ENCODE measurements around the gene HLA-DQA1. TPM values are rescaled to one million over a fixed set of nuclear protein-coding genes. Genes with fewer than 3 reads are reported as not detected.

HLA-DQA1 gene
- polyA plus RNA-seq, 4 donors, result 6.5 to 54.9 (median 31.5) TPM

DNA sequence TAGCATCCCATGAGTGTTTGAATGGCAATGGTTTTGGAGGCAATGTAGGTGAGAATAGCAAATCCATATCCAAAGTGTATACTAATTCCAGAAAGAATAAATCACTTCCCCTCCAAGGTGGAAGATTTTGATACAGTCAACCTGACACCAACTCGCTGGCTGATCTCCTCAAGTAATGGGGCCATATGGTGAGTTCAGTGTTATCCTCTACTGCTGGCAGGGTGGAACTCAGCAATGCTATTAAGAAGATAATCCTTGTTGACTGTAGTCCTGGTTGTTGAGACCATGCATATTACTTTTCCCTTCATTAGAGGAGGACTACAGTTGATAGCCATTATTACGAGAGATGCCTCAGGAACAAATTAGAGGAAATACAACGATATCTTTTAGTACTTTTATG lies 47.0 kb downstream of the HLA-DQA1 start:
- no peaks in the 10 kb centered on the region for H3K4me1 ChIP-seq (ENCODE audit: control insufficient read depth in 3 of 3, insufficient read depth in 2 of 3, low read depth in 1 of 3, low read length in 2 of 3)
- WGBS, 3 donors, result 89 to 91% (median 90%) methylated on average over 3 of the region's 3 CpGs
- H3K27me3 ChIP-seq (ENCODE audit: control insufficient read depth in 3 of 3, insufficient read depth in 3 of 3, low read length in 3 of 3), result peaks cover 0 to 3% (median 0%) of the 10 kb centered on the region in 3 donors
- H3K27ac ChIP-seq (ENCODE audit: low read depth in 1 of 3, low read length in 2 of 3), result no peak overlapping the region
- H3K36me3 ChIP-seq (ENCODE audit: control insufficient read depth in 3 of 3, insufficient read depth in 2 of 3, low read depth in 1 of 3, low read length in 3 of 3), result no peaks in the 10 kb centered on the region
- no peak for DNase-seq
- H3K9me3 ChIP-seq (ENCODE audit: control insufficient read depth in 2 of 2, insufficient read depth in 1 of 2, low read depth in 1 of 2, low read length in 1 of 2), result no peaks in the 10 kb centered on the region
- no peak for FAIRE-seq
- H3K4me3 ChIP-seq (ENCODE audit: low read depth in 1 of 3, low read length in 3 of 3), result no peak overlapping the region

DNA sequence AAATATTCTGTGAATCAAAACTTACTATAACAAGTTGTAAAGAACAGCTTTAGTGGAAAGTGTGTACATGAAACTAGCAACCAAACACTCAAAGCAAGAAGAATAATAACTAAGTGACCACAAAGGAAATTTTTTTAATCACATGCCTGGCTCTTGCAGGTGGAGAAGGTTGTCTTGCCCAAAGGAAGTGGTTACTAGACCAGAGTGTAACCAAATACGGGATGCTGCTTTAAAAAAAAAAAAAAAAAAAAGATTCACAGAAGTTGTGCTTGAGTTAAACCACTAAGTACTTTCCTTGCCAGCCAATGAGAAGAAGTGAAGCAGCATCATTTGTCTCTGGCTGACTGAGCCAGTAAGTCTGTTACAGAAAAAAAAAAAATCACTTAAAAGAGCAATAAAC lies 48.4 kb downstream of the HLA-DQA1 start:
- no peaks in the 10 kb centered on the region for H3K4me1 ChIP-seq (ENCODE audit: control insufficient read depth in 3 of 3, insufficient read depth in 2 of 3, low read depth in 1 of 3, low read length in 2 of 3)
- no peaks in the 10 kb centered on the region for H3K36me3 ChIP-seq (ENCODE audit: control insufficient read depth in 3 of 3, insufficient read depth in 2 of 3, low read depth in 1 of 3, low read length in 3 of 3)
- H3K4me3 ChIP-seq (ENCODE audit: low read depth in 1 of 3, low read length in 3 of 3), result no peak overlapping the region
- 15 to 78% (median 33%) methylated on average over 1 of the region's 1 CpG for WGBS, 3 donors
- FAIRE-seq (no peak), DNase-seq (peak in 1 of 2 donors; percentile 60)
- no peaks in the 10 kb centered on the region for H3K9me3 ChIP-seq (ENCODE audit: control insufficient read depth in 2 of 2, insufficient read depth in 1 of 2, low read depth in 1 of 2, low read length in 1 of 2)
- peaks cover 0 to 3% (median 0%) of the 10 kb centered on the region in 3 donors for H3K27me3 ChIP-seq (ENCODE audit: control insufficient read depth in 3 of 3, insufficient read depth in 3 of 3, low read length in 3 of 3)
- no peak overlapping the region for H3K27ac ChIP-seq (ENCODE audit: low read depth in 1 of 3, low read length in 2 of 3)

DNA sequence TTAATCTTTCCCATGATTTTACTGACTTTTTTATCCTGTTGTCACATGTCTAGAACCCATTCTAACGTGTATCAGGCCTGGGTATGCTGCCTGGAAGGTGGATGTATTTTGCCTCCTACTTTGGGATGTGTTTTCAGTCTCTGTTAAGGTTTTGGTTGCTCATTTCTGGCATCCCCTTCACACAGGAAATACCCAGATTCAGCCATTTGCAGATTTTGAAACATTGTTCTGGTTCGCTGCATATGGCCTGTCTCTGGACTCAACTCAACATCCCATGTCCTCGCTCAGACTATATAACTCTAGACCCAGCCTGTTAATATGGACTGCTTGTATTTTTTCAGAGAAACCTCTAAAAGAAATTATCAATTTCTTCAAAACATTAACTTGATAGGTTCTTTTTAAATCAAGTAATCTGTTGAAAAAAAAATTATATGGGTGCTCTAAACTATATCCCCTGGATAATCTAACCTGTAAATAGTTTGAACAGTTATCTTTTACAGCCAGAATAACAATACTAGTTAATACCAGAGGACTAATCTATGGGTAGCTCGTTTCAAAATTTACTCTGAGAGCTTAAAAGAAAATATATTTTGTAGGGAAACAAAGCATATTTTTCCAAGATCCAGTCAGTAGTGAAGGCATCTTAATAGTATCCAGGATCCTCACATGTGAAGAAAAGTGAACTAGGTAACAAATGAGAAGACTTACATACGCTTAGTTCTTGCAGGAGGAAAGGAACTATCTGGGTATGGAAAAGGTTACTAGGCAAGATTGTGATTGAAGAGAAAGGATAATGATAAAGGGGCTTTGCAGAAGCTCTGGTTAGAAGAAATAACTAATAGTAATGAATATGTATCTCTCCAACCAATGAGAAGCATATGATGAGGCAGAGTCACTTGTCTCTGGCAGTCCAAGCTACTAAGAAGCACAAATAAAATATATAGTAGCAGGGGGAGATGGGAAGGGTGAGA lies 52.6 kb downstream of the HLA-DQA1 start:
- Histone ChIP-seq H3K4me1 (ENCODE audit: control insufficient read depth in 3 of 3, insufficient read depth in 2 of 3, low read depth in 1 of 3, low read length in 2 of 3) (no peaks in the 10 kb centered on the region), H3K27me3 (ENCODE audit: control insufficient read depth in 3 of 3, insufficient read depth in 3 of 3, low read length in 3 of 3) (no peaks in the 10 kb centered on the region), H3K9me3 (ENCODE audit: control insufficient read depth in 2 of 2, insufficient read depth in 1 of 2, low read depth in 1 of 2, low read length in 1 of 2) (no peaks in the 10 kb centered on the region), H3K4me3 (ENCODE audit: low read depth in 1 of 3, low read length in 3 of 3) (no peak overlapping the region), H3K27ac (ENCODE audit: low read depth in 1 of 3, low read length in 2 of 3) (no peak overlapping the region), H3K36me3 (ENCODE audit: control insufficient read depth in 3 of 3, insufficient read depth in 2 of 3, low read depth in 1 of 3, low read length in 3 of 3) (no peaks in the 10 kb centered on the region)
- 67 to 76% (median 70%) methylated on average over 5 of the region's 5 CpGs for WGBS, 3 donors
- no peak for DNase-seq
- FAIRE-seq, result no peak

DNA sequence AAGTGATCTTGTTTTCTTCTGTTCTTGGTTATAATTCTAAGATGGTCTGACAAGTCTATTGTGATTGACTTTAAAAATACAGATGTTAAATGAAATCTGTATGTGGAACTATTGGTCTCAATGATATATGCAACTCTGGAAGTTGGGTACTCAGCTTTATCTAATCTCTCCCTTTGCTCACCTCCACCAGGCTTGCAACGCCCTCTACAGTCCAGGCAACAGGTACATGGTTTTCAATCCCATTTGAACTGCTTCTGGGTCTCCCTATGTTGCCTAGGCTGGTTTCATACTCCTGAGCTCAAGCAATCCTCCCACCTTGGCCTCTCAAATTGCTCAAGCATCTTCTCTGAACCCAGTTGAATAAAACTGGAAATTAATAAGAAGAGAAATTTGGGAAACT lies 54.8 kb downstream of the HLA-DQA1 start:
- Histone ChIP-seq H3K4me3 (ENCODE audit: low read depth in 1 of 3, low read length in 3 of 3) (no peak overlapping the region), H3K27ac (ENCODE audit: low read depth in 1 of 3, low read length in 2 of 3) (no peak overlapping the region), H3K27me3 (ENCODE audit: control insufficient read depth in 3 of 3, insufficient read depth in 3 of 3, low read length in 3 of 3) (no peaks in the 10 kb centered on the region), H3K9me3 (ENCODE audit: control insufficient read depth in 2 of 2, insufficient read depth in 1 of 2, low read depth in 1 of 2, low read length in 1 of 2) (no peaks in the 10 kb centered on the region), H3K36me3 (ENCODE audit: control insufficient read depth in 3 of 3, insufficient read depth in 2 of 3, low read depth in 1 of 3, low read length in 3 of 3) (no peaks in the 10 kb centered on the region), H3K4me1 (ENCODE audit: control insufficient read depth in 3 of 3, insufficient read depth in 2 of 3, low read depth in 1 of 3, low read length in 2 of 3) (no peaks in the 10 kb centered on the region)
- 0% methylated on average over 1 of the region's 1 CpG for WGBS, 3 donors
- DNase-seq, result peak; percentile 34 to 84
- FAIRE-seq, result no peak

Other genes with a start within 250 kb of the HLA-DQA1 start
- under 1 TPM in 2 of 4 donors, not detected in 2; 0.30 to 0.58 TPM for gene BTNL2, start 230.2 kb upstream of the HLA-DQA1 start, polyA plus RNA-seq
- 100 to 1,000 TPM; 230 to 625 (median 404) TPM for gene HLA-DRA, start 197.5 kb upstream of the HLA-DQA1 start, polyA plus RNA-seq
- 10 to 100 TPM in 1 of 4 donors, 1 to 10 TPM in 1, not detected in 2; 8.8 to 20.7 TPM for gene HLA-DRB5, start 107.1 kb upstream of the HLA-DQA1 start, polyA plus RNA-seq
- 100 to 1,000 TPM in 3 of 4 donors, 10 to 100 TPM in 1; 45.4 to 226 (median 188) TPM for gene HLA-DRB1, start 47.6 kb upstream of the HLA-DQA1 start, polyA plus RNA-seq
- gene HLA-DQB1, start 29.3 kb downstream of the HLA-DQA1 start, polyA plus RNA-seq, result 100 to 1,000 TPM in 1 of 4 donors, 10 to 100 TPM in 3; 23.5 to 181 (median 85.8) TPM
- gene HLA-DQA2, start 104.0 kb downstream of the HLA-DQA1 start, polyA plus RNA-seq, result 1 to 10 TPM in 1 of 4 donors, under 1 TPM in 1, not detected in 2; 0.09 to 2.0 TPM
- 1 to 10 TPM in 1 of 4 donors, under 1 TPM in 1, not detected in 2; 0.09 to 2.7 TPM for gene HLA-DQB2, start 126.1 kb downstream of the HLA-DQA1 start, polyA plus RNA-seq
- gene HLA-DOB, start 179.6 kb downstream of the HLA-DQA1 start, polyA plus RNA-seq, result 1 to 10 TPM in 2 of 4 donors, under 1 TPM in 1, not detected in 1; 0.74 to 4.6 (median 2.7) TPM
- gene TAP2, start 201.3 kb downstream of the HLA-DQA1 start, polyA plus RNA-seq, result 10 to 100 TPM; 12.9 to 51.5 (median 20.8) TPM
- gene PSMB8, start 206.6 kb downstream of the HLA-DQA1 start, polyA plus RNA-seq, result 100 to 1,000 TPM in 3 of 4 donors, 10 to 100 TPM in 1; 48.0 to 329 (median 293) TPM
- gene TAP1, start 216.3 kb downstream of the HLA-DQA1 start, polyA plus RNA-seq, result 100 to 1,000 TPM in 2 of 4 donors, 10 to 100 TPM in 2; 20.2 to 157 (median 92.1) TPM
- 100 to 1,000 TPM in 3 of 4 donors, 10 to 100 TPM in 1; 21.4 to 224 (median 211) TPM for gene PSMB9, start 216.8 kb downstream of the HLA-DQA1 start, polyA plus RNA-seq

Measured in small intestine (tissue), 7 donors.